Gastrocnemius medialis (tissue), 4 donors: Measurements from ENCODE around the gene NLRC5. TPM values are rescaled to one million over a fixed set of nuclear protein-coding genes. Genes with fewer than 3 reads are reported as not detected.

Experiments used
- ATAC-seq, 2 donors: fragments of 150-250 bp; one replicate each; pipeline ENCODE4 v1.9.1; 2016
- DNase-seq, 2 donors: peaks; one replicate each; pipeline ENCODE4 v3.0.0-alpha.2; 2019
- H3K27ac ChIP-seq, 4 donors: fragments of 200-600 bp; sonication (generic); 1 replicate in 1 of 4; 2 replicates in 3 of 4; pipeline ENCODE4 v1.5.1; 2016 to 2018; ENCODE audit warnings: mild to moderate bottlenecking in 2 of 4, moderate library complexity in 1 of 4
- H3K27me3 ChIP-seq, 3 donors: fragments of 200-600 bp; sonication (generic) in 2 of 3; 1 replicate in 1 of 3; 2 replicates in 2 of 3; pipeline versions ENCODE4 v1.5.1 to v1.6.0; 2016 to 2019; ENCODE audit warnings: mild to moderate bottlenecking in 1 of 3, moderate library complexity in 1 of 3
- H3K36me3 ChIP-seq, 2 donors: fragments of 200-600 bp; sonication (generic) in 1 of 2; one replicate each; pipeline ENCODE4 v1.5.1; 2017 to 2018
- H3K4me1 ChIP-seq, 2 donors: fragments of 200-600 bp; sonication (generic) in 1 of 2; one replicate each; pipeline ENCODE4 v1.5.1; 2016 to 2017; ENCODE audit warnings: mild to moderate bottlenecking in 2 of 2
- H3K4me3 ChIP-seq, 4 donors: fragments of 200-600 bp; sonication (generic) in 3 of 4; 1 replicate in 1 of 4; 2 replicates in 3 of 4; pipeline ENCODE4 v1.5.1; 2016 to 2019; ENCODE audit warnings: mild to moderate bottlenecking in 2 of 4
- H3K9me3 ChIP-seq, 3 donors: fragments of 200-600 bp; sonication (generic) in 2 of 3; 1 replicate in 1 of 3; 2 replicates in 2 of 3; pipeline ENCODE4 v1.5.1; 2016 to 2019
- POLR2A ChIP-seq, 2 donors: fragments of 450-650 bp; IDR thresholded peaks; one replicate each; pipeline ENCODE4 v1.6.1; 2017; ENCODE audit warnings: antibody characterized with exemption in 2 of 2, mild to moderate bottlenecking in 2 of 2, moderate library complexity in 2 of 2
- in situ Hi-C, 4 donors: fragments of 200-750 bp; cut with MboI; loops; one replicate each; pipeline versions ENCODE4 v1.15.0 to v1.8.0; 2017; ENCODE audit warnings: low sequenced_read_pairs in 4 of 4
- intact Hi-C: fragments of 100-400 bp; cut with DNase I; formaldehyde crosslinking; loops from one replicate; pipeline ENCODE4 v1.15.1; 2023; ENCODE audit warnings: low total_unique reads
- total RNA-seq, 4 donors: library from RNA; depleted of rRNA; stranded (reverse); fragments of >200 nt; gene quantifications; one replicate each; pipeline versions ENCODE4 v1.1.0 to v1.2.3, GENCODE V29; 2016
- TF ChIP-seq, protein P1 (sequence below), 5 experiments: fragments of 450-650 bp in 3 of 5; fragments of 200-600 bp in 2 of 5; sonication (generic) in 2 of 5; IDR thresholded peaks in 4 of 5; conservative IDR thresholded peaks in 1 of 5; 1 replicate in 4 of 5; 2 replicates in 1 of 5; pipeline ENCODE4 v1.5.1; 2016 to 2019; ENCODE audit warnings: antibody characterized with exemption in 5 of 5, mild to moderate bottlenecking in 3 of 5, moderate library complexity in 3 of 5

Gene NLRC5
- total RNA-seq, 4 donors from 2014 or later, result 2.5 to 9.4 (median 5.1) TPM

DNA sequence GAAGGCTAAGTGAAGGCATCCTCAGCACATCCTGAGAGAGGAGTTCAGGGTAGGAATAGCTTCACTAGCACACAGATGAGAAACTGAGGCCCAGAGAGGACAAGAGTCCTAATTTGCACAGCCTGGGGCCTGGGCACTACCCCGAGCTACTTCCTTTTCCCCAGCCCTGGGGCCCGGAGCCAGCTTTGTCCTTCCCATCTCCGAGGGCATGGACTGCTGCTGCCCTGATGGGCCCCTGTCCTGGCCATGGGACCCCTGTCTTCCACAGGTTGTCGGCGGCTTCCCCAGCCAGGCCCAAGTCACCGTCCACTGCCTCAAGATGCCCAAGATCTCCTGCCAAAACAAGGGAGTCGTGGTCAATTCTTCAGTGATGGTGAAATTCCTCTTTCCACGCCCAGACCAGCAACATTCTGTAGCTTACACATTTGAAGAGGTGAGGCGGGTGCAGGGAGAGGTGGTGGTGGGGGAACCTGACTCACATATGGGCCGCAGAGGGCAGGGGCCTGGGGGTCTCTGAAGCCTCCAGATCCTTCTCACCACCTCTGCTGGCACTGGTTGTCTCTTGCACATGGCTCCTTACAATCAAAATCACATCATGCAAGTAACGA is 11.4 kb upstream of the NLRC5 start:
- in situ Hi-C loops, result loop anchor here in 1 of 4 donors (10.0 kb wide), 1 partner anchor 57 kb away; no protein-coding TSS in a partner anchor
- no peak for ATAC-seq
- no peak for DNase-seq
- Histone ChIP-seq H3K36me3 (no peaks in the 10 kb centered on the region), H3K9me3 (no peaks in the 10 kb centered on the region), H3K4me3 (no peak overlapping the region), H3K27me3 (no peaks in the 10 kb centered on the region), H3K4me1 (no peaks in the 10 kb centered on the region), H3K27ac (no peak overlapping the region)
- intact Hi-C loops, result no loop called here
- TF ChIP-seq, protein P1, sequence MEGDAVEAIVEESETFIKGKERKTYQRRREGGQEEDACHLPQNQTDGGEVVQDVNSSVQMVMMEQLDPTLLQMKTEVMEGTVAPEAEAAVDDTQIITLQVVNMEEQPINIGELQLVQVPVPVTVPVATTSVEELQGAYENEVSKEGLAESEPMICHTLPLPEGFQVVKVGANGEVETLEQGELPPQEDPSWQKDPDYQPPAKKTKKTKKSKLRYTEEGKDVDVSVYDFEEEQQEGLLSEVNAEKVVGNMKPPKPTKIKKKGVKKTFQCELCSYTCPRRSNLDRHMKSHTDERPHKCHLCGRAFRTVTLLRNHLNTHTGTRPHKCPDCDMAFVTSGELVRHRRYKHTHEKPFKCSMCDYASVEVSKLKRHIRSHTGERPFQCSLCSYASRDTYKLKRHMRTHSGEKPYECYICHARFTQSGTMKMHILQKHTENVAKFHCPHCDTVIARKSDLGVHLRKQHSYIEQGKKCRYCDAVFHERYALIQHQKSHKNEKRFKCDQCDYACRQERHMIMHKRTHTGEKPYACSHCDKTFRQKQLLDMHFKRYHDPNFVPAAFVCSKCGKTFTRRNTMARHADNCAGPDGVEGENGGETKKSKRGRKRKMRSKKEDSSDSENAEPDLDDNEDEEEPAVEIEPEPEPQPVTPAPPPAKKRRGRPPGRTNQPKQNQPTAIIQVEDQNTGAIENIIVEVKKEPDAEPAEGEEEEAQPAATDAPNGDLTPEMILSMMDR (IDR thresholded peaks at IDR 0.05 in 4 of 5, conservative IDR thresholded peaks at IDR 0.05 in 1 of 5), result no peak
- no peak for TF ChIP-seq POLR2A (IDR thresholded peaks at IDR 0.05)

DNA sequence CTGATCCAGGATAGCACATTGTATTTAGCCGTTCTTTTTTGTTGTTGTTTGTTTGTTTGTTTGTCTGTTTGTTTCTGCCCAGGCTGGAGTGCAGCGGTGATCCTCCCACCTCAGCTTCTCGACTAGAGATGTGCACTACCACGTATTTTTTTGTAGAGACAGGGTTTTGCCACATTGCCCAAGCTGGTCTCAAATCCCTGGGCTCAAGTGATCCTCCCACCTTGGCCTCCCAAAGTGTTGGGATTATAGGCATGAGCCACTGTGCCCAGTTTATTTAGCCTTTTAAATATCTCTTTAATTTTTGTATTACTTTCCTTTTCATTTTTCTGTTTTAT is 9.2 kb upstream of the NLRC5 start:
- in situ Hi-C loops, result no loop called here
- no peaks in the 10 kb centered on the region for H3K9me3 ChIP-seq

DNA sequence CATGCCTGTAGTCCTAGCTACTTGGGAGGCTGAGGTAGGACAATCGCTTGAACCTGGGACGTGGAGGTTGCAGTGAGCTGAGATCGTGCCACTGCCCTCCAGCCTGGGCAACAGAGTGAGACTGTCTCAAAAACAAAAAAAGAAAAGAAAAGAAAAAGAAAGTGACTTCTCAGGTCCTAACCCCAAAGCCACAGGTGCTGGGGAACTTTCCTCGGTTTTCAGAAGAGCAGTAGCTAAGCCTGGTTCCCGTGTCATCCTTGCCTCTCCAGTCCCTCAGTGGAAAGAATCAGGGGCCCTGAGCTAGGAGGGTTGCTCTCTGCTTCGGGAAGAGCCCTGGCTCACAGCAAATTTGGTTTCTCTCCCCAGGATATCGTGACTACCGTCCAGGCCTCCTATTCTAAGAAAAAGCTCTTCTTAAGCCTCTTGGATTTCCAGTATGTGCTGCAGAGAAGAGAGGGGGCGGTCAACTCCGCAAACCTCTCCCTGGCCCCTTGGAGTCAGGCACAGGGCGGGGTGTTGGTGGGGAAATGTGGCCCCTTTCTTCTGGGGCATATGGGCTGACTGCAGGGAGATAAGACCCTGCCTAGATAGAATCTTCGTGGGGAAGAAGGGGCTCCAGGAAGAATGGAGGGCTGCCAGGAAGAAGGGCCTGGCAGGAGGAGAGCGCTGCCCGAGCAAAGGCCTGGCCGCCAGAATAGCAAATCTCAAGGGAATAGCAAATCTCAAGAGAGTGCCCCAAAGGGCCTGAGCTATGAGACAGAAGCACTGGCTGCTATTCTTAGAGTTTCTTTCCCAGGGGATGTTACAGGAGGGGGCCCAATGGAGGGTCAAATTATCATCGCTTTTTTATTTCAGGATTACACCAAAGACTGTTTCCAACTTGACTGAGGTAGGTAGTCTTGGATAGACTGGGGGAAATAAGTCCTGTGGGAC is 8.3 kb upstream of the NLRC5 start:
- Histone ChIP-seq H3K36me3 (no peaks in the 10 kb centered on the region), H3K4me1 (peaks cover 0 to 12% of the 10 kb centered on the region in 2 donors), H3K27me3 (no peaks in the 10 kb centered on the region), H3K9me3 (no peaks in the 10 kb centered on the region), H3K4me3 (no peak overlapping the region), H3K27ac (no peak overlapping the region)
- no peak for ATAC-seq
- in situ Hi-C loops (no loop called here), intact Hi-C loops (no loop called here)
- DNase-seq, result no peak
- TF ChIP-seq, protein P1 (IDR thresholded peaks at IDR 0.05 in 4 of 5, conservative IDR thresholded peaks at IDR 0.05 in 1 of 5), result no peak
- TF ChIP-seq POLR2A (IDR thresholded peaks at IDR 0.05), result no peak

More for the DNA sequence above, 9.2 kb upstream of the NLRC5 start:
- no peak for ATAC-seq
- H3K4me1 ChIP-seq, result peaks cover 0 to 5% of the 10 kb centered on the region in 2 donors
- TF ChIP-seq, protein P1 (IDR thresholded peaks at IDR 0.05 in 4 of 5, conservative IDR thresholded peaks at IDR 0.05 in 1 of 5), result no peak
- TF ChIP-seq POLR2A (IDR thresholded peaks at IDR 0.05), result no peak
- H3K4me3 ChIP-seq, result no peak overlapping the region
- no peaks in the 10 kb centered on the region for H3K36me3 ChIP-seq
- DNase-seq, result no peak
- no peaks in the 10 kb centered on the region for H3K27me3 ChIP-seq
- intact Hi-C loops, result no loop called here
- no peak overlapping the region for H3K27ac ChIP-seq

DNA sequence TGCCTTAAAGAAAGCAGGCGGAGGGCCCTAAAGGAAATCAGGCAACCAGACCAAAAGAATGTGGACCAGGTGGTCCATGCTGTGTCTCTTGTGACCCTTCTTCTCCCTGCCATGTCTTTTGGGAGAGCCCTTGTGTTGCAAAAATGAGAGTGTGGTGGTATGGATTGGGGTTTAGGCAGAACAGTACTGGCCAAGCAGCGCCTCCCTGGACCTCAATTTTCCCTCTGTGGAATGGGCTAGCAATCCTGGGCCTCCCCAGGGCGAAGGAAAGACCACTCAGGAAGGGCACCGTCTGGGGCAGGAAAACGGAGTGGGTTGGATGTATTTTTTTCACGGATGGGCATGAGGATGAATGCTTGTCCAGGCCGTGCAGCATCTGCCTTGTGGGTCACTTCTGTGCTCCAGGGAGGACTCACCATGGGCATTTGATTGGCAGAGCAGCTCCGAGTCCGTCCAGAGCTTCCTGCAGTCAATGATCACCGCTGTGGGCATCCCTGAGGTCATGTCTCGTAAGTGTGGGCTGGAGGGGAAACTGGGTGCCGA is 7.6 kb upstream of the NLRC5 start:
- TF ChIP-seq, protein P1 (IDR thresholded peaks at IDR 0.05 in 4 of 5, conservative IDR thresholded peaks at IDR 0.05 in 1 of 5), result no peak
- no peak for TF ChIP-seq POLR2A (IDR thresholded peaks at IDR 0.05)
- in situ Hi-C loops (no loop called here), intact Hi-C loops (no loop called here)
- no peaks in the 10 kb centered on the region for H3K9me3 ChIP-seq
- H3K27ac ChIP-seq, result no peak overlapping the region
- H3K27me3 ChIP-seq, result no peaks in the 10 kb centered on the region
- H3K36me3 ChIP-seq, result no peaks in the 10 kb centered on the region
- ATAC-seq (no peak), DNase-seq (no peak)
- H3K4me3 ChIP-seq, result no peak overlapping the region
- peaks cover 0 to 12% of the 10 kb centered on the region in 2 donors for H3K4me1 ChIP-seq
